ENCODE data around the gene NT5M.

The NT5M gene

GRCh38 chr17:17391668-17392370, 88.6 kb downstream of the NT5M start:
- Histone ChIP-seq H3K27me3 (ENCODE audit: insufficient read depth, low read depth, severe bottlenecking) (no peaks in the 10 kb centered on the region), H3K4me3 (ENCODE audit: low read depth, low read length) (no peak overlapping the region), H3K27ac (no peak overlapping the region), H3K36me3 (no peaks in the 10 kb centered on the region), H3K9me3 (ENCODE audit: severe bottlenecking) (peaks cover 6% of the 10 kb centered on the region)
- DNase-seq: no peak
- no peak for TF ChIP-seq CTCF (IDR thresholded peaks at IDR 0.05; ENCODE audit: low read depth, low read length)

GRCh38 chr17:17393976-17394375, 90.8 kb downstream of the NT5M start:
- TF ChIP-seq CTCF (IDR thresholded peaks at IDR 0.05; ENCODE audit: low read depth, low read length): no peak
- Histone ChIP-seq H3K27ac (no peak overlapping the region), H3K27me3 (ENCODE audit: insufficient read depth, low read depth, severe bottlenecking) (no peaks in the 10 kb centered on the region), H3K4me3 (ENCODE audit: low read depth, low read length) (no peak overlapping the region), H3K9me3 (ENCODE audit: severe bottlenecking) (peaks cover 6% of the 10 kb centered on the region), H3K36me3 (no peaks in the 10 kb centered on the region)
- DNase-seq: no peak

- TF ChIP-seq CTCF (IDR thresholded peaks at IDR 0.05; ENCODE audit: low read depth, low read length): no peak
- Histone ChIP-seq H3K9me3 (ENCODE audit: severe bottlenecking) (peaks cover 6% of the 10 kb centered on the region), H3K27ac (no peak overlapping the region), H3K27me3 (ENCODE audit: insufficient read depth, low read depth, severe bottlenecking) (no peaks in the 10 kb centered on the region), H3K4me3 (ENCODE audit: low read depth, low read length) (no peak overlapping the region), H3K36me3 (no peaks in the 10 kb centered on the region)
- no peak for DNase-seq
Observed at GRCh38 chr17:17394494-17394893, 91.3 kb downstream of the NT5M start.

GRCh38 chr17:17395246-17395802, 92.2 kb downstream of the NT5M start:
- no peaks in the 10 kb centered on the region for H3K36me3 ChIP-seq
- H3K27me3 ChIP-seq (ENCODE audit: insufficient read depth, low read depth, severe bottlenecking): no peaks in the 10 kb centered on the region
- peaks cover 6% of the 10 kb centered on the region for H3K9me3 ChIP-seq (ENCODE audit: severe bottlenecking)
- no peak for TF ChIP-seq CTCF (IDR thresholded peaks at IDR 0.05; ENCODE audit: low read depth, low read length)
- DNase-seq: no peak
- no peak overlapping the region for H3K4me3 ChIP-seq (ENCODE audit: low read depth, low read length)
- H3K27ac ChIP-seq: no peak overlapping the region

GRCh38 chr17:17395885-17396284, 92.7 kb downstream of the NT5M start:
- Histone ChIP-seq H3K27ac (no peak overlapping the region), H3K4me3 (ENCODE audit: low read depth, low read length) (no peak overlapping the region), H3K27me3 (ENCODE audit: insufficient read depth, low read depth, severe bottlenecking) (no peaks in the 10 kb centered on the region), H3K36me3 (no peaks in the 10 kb centered on the region), H3K9me3 (ENCODE audit: severe bottlenecking) (peaks cover 6% of the 10 kb centered on the region)
- no peak for DNase-seq
- no peak for TF ChIP-seq CTCF (IDR thresholded peaks at IDR 0.05; ENCODE audit: low read depth, low read length)
